Measurements from ENCODE around the gene AKAP10.
A peak's percentile ranks its signal among the peaks of the same experiment; 100 is the strongest.
"Not testable (repeated sequence)": the region's sequence is repeated elsewhere in the genome, so short reads cannot be mapped to it uniquely, and the experiment has no call there.

AKAP10 gene

GRCh38 chr17:19880393-19880792 lies 97.2 kb downstream of the AKAP10 start:
- H3K27me3 ChIP-seq (ENCODE audit: control insufficient read depth, insufficient read depth, low read length) = no peaks in the 10 kb centered on the region
- no peaks in the 10 kb centered on the region for H3K4me1 ChIP-seq (ENCODE audit: control insufficient read depth, low read depth, low read length)
- no peak overlapping the region for H3K27ac ChIP-seq (ENCODE audit: low read length)
- no peak overlapping the region for H3K9ac ChIP-seq (ENCODE audit: low read length)
- no peak overlapping the region for H3K4me3 ChIP-seq (ENCODE audit: low read length)
- no peaks in the 10 kb centered on the region for H3K36me3 ChIP-seq (ENCODE audit: control insufficient read depth, low read depth, low read length)
- H3K9me3 ChIP-seq (ENCODE audit: control insufficient read depth, low read depth, low read length) = no peaks in the 10 kb centered on the region

DNA sequence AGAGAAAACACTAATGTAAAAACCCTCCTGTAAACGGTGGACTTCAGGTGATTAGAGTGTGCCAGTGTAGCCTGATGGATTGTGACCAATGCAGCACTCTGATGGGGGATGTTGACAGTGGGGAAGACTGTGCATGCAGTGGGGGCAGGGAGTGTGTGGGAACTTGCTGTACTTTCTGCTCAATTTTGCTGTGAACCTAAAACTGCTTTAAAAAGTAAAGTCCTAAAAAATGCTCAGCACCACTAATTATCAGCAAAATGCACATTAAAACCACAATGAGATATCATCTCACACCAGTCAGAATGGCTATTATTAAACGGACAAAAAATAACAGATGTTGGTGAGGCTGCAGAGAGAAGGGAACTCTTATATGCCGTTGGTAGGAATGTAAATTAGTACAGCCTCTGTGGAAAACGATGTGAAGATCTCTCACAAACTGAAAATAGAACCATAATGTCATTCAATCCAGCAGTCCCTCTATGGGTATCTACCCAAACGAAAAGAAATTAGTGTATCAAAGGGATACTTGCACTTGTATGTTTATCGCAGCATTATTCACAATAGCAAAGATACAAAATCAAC lies 100.2 kb downstream of the AKAP10 start:
- no peak overlapping the region for H3K9ac ChIP-seq (ENCODE audit: low read length)
- no peaks in the 10 kb centered on the region for H3K36me3 ChIP-seq (ENCODE audit: control insufficient read depth, low read depth, low read length)
- no peak overlapping the region for H3K27ac ChIP-seq (ENCODE audit: low read length)
- H3K27me3 ChIP-seq (ENCODE audit: control insufficient read depth, insufficient read depth, low read length) = no peaks in the 10 kb centered on the region
- H3K4me3 ChIP-seq (ENCODE audit: low read length) = no peak overlapping the region
- H3K9me3 ChIP-seq (ENCODE audit: control insufficient read depth, low read depth, low read length) = no peaks in the 10 kb centered on the region
- no peaks in the 10 kb centered on the region for H3K4me1 ChIP-seq (ENCODE audit: control insufficient read depth, low read depth, low read length)

DNA sequence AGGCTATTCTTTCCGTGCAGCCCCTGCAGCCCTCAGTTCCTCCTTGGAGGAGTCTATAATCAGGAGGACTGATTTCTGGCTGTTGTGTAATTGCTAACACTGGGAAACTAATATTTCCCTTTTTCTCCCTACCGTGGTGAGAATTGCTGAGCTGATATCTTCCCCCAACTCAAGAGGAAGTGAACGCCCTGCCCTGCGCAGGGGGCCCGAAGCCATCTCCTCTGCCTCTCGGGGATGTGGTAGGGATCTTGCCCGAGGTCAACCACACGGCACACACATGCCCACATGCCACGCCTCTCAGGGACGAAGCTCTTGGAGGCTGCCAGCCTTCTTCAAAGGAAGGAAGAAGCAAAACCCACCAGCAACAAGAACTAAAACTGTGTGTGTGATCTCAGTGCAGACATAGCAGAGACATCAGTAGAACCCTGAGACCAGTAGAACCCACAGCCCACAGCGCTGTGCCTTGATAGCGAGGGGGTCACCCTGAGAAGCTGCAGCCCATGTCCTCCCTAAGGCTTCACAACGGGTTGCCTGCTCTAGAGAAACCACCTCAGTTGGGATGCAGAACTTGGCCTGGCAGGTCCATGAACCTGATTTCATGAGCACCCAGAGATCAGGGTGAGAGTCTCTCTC lies 101.0 kb downstream of the AKAP10 start:
- Histone ChIP-seq H3K27ac (ENCODE audit: low read length) (no peak overlapping the region), H3K4me3 (ENCODE audit: low read length) (no peak overlapping the region), H3K9ac (ENCODE audit: low read length) (no peak overlapping the region), H3K9me3 (ENCODE audit: control insufficient read depth, low read depth, low read length) (no peaks in the 10 kb centered on the region), H3K36me3 (ENCODE audit: control insufficient read depth, low read depth, low read length) (no peaks in the 10 kb centered on the region), H3K4me1 (ENCODE audit: control insufficient read depth, low read depth, low read length) (no peaks in the 10 kb centered on the region), H3K27me3 (ENCODE audit: control insufficient read depth, insufficient read depth, low read length) (no peaks in the 10 kb centered on the region)

GRCh38 chr17:19874256-19874655 lies 103.4 kb downstream of the AKAP10 start:
- Histone ChIP-seq H3K27me3 (ENCODE audit: control insufficient read depth, insufficient read depth, low read length) (peaks cover 2% of the 10 kb centered on the region), H3K9ac (ENCODE audit: low read length) (no peak overlapping the region), H3K4me3 (ENCODE audit: low read length) (no peak overlapping the region), H3K4me1 (ENCODE audit: control insufficient read depth, low read depth, low read length) (no peaks in the 10 kb centered on the region), H3K36me3 (ENCODE audit: control insufficient read depth, low read depth, low read length) (no peaks in the 10 kb centered on the region), H3K9me3 (ENCODE audit: control insufficient read depth, low read depth, low read length) (no peaks in the 10 kb centered on the region), H3K27ac (ENCODE audit: low read length) (no peak overlapping the region)

- Histone ChIP-seq H3K4me1 (ENCODE audit: control insufficient read depth, low read depth, low read length) (no peaks in the 10 kb centered on the region), H3K9me3 (ENCODE audit: control insufficient read depth, low read depth, low read length) (no peaks in the 10 kb centered on the region), H3K27ac (ENCODE audit: low read length) (no peak overlapping the region), H3K36me3 (ENCODE audit: control insufficient read depth, low read depth, low read length) (no peaks in the 10 kb centered on the region), H3K9ac (ENCODE audit: low read length) (no peak overlapping the region), H3K27me3 (ENCODE audit: control insufficient read depth, insufficient read depth, low read length) (peaks cover 11% of the 10 kb centered on the region), H3K4me3 (ENCODE audit: low read length) (no peak overlapping the region)
Observed at GRCh38 chr17:19873346-19873745, 104.3 kb downstream of the AKAP10 start.

DNA sequence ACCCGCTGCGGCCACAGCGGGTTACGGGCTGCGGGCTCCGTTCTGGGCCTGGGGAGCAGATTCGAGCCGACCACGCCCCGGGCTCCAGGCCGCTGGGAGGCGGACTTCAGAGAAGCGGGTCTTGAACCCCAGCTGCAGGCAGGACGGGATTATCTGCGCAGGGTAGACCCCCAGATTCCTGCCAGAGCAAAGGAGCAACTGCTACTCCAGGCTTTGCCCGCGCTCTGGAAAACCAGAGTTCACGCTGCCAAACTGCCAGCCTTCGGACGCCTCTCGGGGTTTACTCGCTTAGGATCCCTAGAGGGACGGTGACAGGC lies 109.6 kb downstream of the AKAP10 start:
- peak overlapping the region; percentile 65 for H3K4me3 ChIP-seq (ENCODE audit: low read length)

GRCh38 chr17:19867329-19868078 lies 110.1 kb downstream of the AKAP10 start, which contains the start of gene ULK2:
Gene ULK2 (minus strand): TSS chr17:19867936. CDS start chr17:19867417, 519 bp downstream.
- Histone ChIP-seq H3K27me3 (ENCODE audit: control insufficient read depth, insufficient read depth, low read length) (peaks cover 31% of the 10 kb centered on the region), H3K4me1 (ENCODE audit: control insufficient read depth, low read depth, low read length) (no peaks in the 10 kb centered on the region), H3K4me3 (ENCODE audit: low read length) (peak within 1 kb of the TSS; percentile 78), H3K9ac (ENCODE audit: low read length) (peak within 1 kb of the TSS; percentile 31), H3K27ac (ENCODE audit: low read length) (no peak within 1 kb of the TSS), H3K9me3 (ENCODE audit: control insufficient read depth, low read depth, low read length) (no peaks in the 10 kb centered on the region), H3K36me3 (ENCODE audit: control insufficient read depth, low read depth, low read length) (no peaks in the 10 kb centered on the region)

More for the DNA sequence above, 109.6 kb downstream of the AKAP10 start:
- Histone ChIP-seq H3K27ac (ENCODE audit: low read length) (no peak overlapping the region), H3K9ac (ENCODE audit: low read length) (peak overlapping the region; percentile 31), H3K4me1 (ENCODE audit: control insufficient read depth, low read depth, low read length) (no peaks in the 10 kb centered on the region), H3K27me3 (ENCODE audit: control insufficient read depth, insufficient read depth, low read length) (peaks cover 31% of the 10 kb centered on the region), H3K36me3 (ENCODE audit: control insufficient read depth, low read depth, low read length) (no peaks in the 10 kb centered on the region), H3K9me3 (ENCODE audit: control insufficient read depth, low read depth, low read length) (no peaks in the 10 kb centered on the region)

- H3K4me3 ChIP-seq (ENCODE audit: low read length) = peak overlapping the region; percentile 78
- H3K4me1 ChIP-seq (ENCODE audit: control insufficient read depth, low read depth, low read length) = no peaks in the 10 kb centered on the region
- peaks cover 31% of the 10 kb centered on the region for H3K27me3 ChIP-seq (ENCODE audit: control insufficient read depth, insufficient read depth, low read length)
- H3K27ac ChIP-seq (ENCODE audit: low read length) = no peak overlapping the region
- no peaks in the 10 kb centered on the region for H3K9me3 ChIP-seq (ENCODE audit: control insufficient read depth, low read depth, low read length)
- H3K36me3 ChIP-seq (ENCODE audit: control insufficient read depth, low read depth, low read length) = no peaks in the 10 kb centered on the region
- peak overlapping the region; percentile 6 for H3K9ac ChIP-seq (ENCODE audit: low read length)
Observed at GRCh38 chr17:19867079-19867328, 110.6 kb downstream of the AKAP10 start.

DNA sequence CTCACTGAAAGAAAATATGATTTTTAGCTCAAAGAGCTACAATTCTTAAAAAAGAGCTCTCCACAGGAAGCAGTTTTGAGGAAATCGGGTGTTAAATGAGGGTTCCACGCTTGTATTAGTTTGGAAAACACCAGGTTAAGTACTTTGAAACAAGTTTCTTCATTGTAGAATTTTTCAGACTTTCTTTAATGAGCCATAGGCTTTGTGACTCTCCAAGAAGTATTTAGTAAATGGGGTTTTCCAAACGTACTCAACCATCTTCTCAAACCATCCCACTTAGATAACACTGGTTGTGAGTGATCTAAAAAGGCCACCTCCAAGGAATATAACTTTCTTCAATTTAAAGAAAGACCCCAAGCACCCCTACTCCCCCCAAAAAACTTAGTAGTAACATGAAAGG lies 112.6 kb downstream of the AKAP10 start:
- peaks cover 31% of the 10 kb centered on the region for H3K27me3 ChIP-seq (ENCODE audit: control insufficient read depth, insufficient read depth, low read length)
- no peak overlapping the region for H3K27ac ChIP-seq (ENCODE audit: low read length)
- H3K36me3 ChIP-seq (ENCODE audit: control insufficient read depth, low read depth, low read length) = no peaks in the 10 kb centered on the region
- H3K9me3 ChIP-seq (ENCODE audit: control insufficient read depth, low read depth, low read length) = no peaks in the 10 kb centered on the region
- no peak overlapping the region for H3K4me3 ChIP-seq (ENCODE audit: low read length)
- no peaks in the 10 kb centered on the region for H3K4me1 ChIP-seq (ENCODE audit: control insufficient read depth, low read depth, low read length)
- no peak overlapping the region for H3K9ac ChIP-seq (ENCODE audit: low read length)

- H3K27ac ChIP-seq (ENCODE audit: low read length); H3K4me1 ChIP-seq (ENCODE audit: control insufficient read depth, low read depth, low read length); H3K27me3 ChIP-seq (ENCODE audit: control insufficient read depth, insufficient read depth, low read length); H3K9ac ChIP-seq (ENCODE audit: low read length); H3K36me3 ChIP-seq (ENCODE audit: control insufficient read depth, low read depth, low read length); H3K4me3 ChIP-seq (ENCODE audit: low read length); H3K9me3 ChIP-seq (ENCODE audit: control insufficient read depth, low read depth, low read length): not testable (repeated sequence)
Observed at GRCh38 chr17:19860647-19861177, 116.9 kb downstream of the AKAP10 start.

DNA sequence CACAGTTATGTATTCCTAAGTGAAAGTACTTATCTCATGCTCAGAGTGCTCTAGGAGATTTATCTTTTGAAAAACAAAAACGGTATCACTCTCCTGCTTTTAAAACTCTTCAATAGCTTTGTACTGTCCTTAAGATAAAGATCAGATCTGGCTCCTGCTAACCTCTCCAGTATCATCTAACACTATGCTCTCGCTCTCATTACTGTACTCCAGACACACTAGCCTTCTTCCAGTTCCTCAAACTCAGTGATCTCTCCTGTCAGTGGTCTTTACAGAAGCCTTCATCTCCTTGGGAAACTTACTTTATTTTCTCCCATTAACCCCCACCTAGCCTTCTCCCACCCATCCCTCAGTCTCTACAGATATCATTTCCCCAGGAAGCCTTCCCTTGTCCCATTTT lies 120.0 kb downstream of the AKAP10 start:
- H3K36me3 ChIP-seq (ENCODE audit: control insufficient read depth, low read depth, low read length) = no peaks in the 10 kb centered on the region
- no peaks in the 10 kb centered on the region for H3K27me3 ChIP-seq (ENCODE audit: control insufficient read depth, insufficient read depth, low read length)
- H3K27ac ChIP-seq (ENCODE audit: low read length) = no peak overlapping the region
- no peaks in the 10 kb centered on the region for H3K9me3 ChIP-seq (ENCODE audit: control insufficient read depth, low read depth, low read length)
- no peak overlapping the region for H3K4me3 ChIP-seq (ENCODE audit: low read length)
- H3K9ac ChIP-seq (ENCODE audit: low read length) = no peak overlapping the region
- no peaks in the 10 kb centered on the region for H3K4me1 ChIP-seq (ENCODE audit: control insufficient read depth, low read depth, low read length)

Measured in iPS-18a (cell line).